ENCODE results near the gene MYEOV.

The MYEOV gene

GRCh38 chr11:69293819-69294505 lies at the start of gene MYEOV:
TSS of gene MYEOV (plus strand) at chr11:69294155. CDS start at chr11:69295355, 1,200 bp downstream.
- H3K27ac ChIP-seq: no peak within 1 kb of the TSS
- TF ChIP-seq ZFX (IDR thresholded peaks at IDR 0.05): no peak
- TF ChIP-seq CTCF (conservative IDR thresholded peaks at IDR 0.05): no peak

GRCh38 chr11:69244266-69244665 lies 49.7 kb upstream of the MYEOV start:
- no peak overlapping the region for H3K27ac ChIP-seq
- TF ChIP-seq ZFX (IDR thresholded peaks at IDR 0.05): no peak
- TF ChIP-seq CTCF (conservative IDR thresholded peaks at IDR 0.05): no peak

GRCh38 chr11:69245041-69245440 lies 48.9 kb upstream of the MYEOV start:
- TF ChIP-seq ZFX (IDR thresholded peaks at IDR 0.05) (no peak), CTCF (conservative IDR thresholded peaks at IDR 0.05) (no peak)
- H3K27ac ChIP-seq: no peak overlapping the region

GRCh38 chr11:69245491-69246345 lies 48.2 kb upstream of the MYEOV start:
- TF ChIP-seq ZFX (IDR thresholded peaks at IDR 0.05) (no peak), CTCF (conservative IDR thresholded peaks at IDR 0.05) (no peak)
- no peak overlapping the region for H3K27ac ChIP-seq

- TF ChIP-seq CTCF (conservative IDR thresholded peaks at IDR 0.05) (no peak), ZFX (IDR thresholded peaks at IDR 0.05) (no peak)
These were observed 44.4 kb upstream of the MYEOV start for GRCh38 chr11:69249311-69250185.

GRCh38 chr11:69250186-69251056 lies 43.5 kb upstream of the MYEOV start:
- no peak overlapping the region for H3K27ac ChIP-seq

More at GRCh38 chr11:69249311-69250185, 44.4 kb upstream of the MYEOV start:
- no peak overlapping the region for H3K27ac ChIP-seq

More at GRCh38 chr11:69250186-69251056, 43.5 kb upstream of the MYEOV start:
- no peak for TF ChIP-seq CTCF (conservative IDR thresholded peaks at IDR 0.05)
- no peak for TF ChIP-seq ZFX (IDR thresholded peaks at IDR 0.05)
